ENCODE results near the gene CDKN2AIP. TPM values are rescaled to one million over a fixed set of nuclear protein-coding genes. Genes with fewer than 3 reads are reported as not detected.

CDKN2AIP gene
- total and polyA plus RNA-seq, 2 experiments from 2014 or later = 26.7 to 43.6 TPM

DNA sequence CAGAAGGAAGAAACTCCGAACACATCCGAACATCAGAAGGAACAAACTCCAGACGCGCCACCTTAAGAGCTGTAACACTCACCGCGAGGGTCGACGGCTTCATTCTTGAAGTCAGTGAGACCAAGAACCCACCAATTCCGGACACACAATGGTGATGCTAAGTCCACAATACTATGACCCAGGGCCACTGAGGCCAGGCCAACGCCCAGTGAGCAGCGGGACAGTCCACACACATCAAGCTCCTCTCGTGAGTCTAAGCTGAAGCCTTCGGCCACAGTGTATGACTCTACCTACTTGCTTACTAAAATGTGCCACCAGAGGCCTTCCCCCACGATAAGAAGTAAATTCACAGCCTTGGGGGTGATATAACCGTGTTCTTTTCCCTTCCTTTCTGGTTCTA is 10.2 kb upstream of the CDKN2AIP start:
- H3K9me2 ChIP-seq (replicated peaks; ENCODE audit: insufficient read depth) = no peaks in the 10 kb centered on the region
- peaks cover 6% of the 10 kb centered on the region for H3K4me1 ChIP-seq (ENCODE audit: insufficient read depth)
- H2AFZ ChIP-seq = no peak overlapping the region
- no peak for DNase-seq (ENCODE audit: low spot score)
- no peaks in the 10 kb centered on the region for H4K20me1 ChIP-seq (ENCODE audit: insufficient read depth, poor library complexity, severe bottlenecking)
- no peak for TF ChIP-seq EZH2phosphoT487 (IDR thresholded peaks at IDR 0.05; ENCODE audit: low read depth, severe bottlenecking, unreplicated experiment)
- TF ChIP-seq, protein P1, sequence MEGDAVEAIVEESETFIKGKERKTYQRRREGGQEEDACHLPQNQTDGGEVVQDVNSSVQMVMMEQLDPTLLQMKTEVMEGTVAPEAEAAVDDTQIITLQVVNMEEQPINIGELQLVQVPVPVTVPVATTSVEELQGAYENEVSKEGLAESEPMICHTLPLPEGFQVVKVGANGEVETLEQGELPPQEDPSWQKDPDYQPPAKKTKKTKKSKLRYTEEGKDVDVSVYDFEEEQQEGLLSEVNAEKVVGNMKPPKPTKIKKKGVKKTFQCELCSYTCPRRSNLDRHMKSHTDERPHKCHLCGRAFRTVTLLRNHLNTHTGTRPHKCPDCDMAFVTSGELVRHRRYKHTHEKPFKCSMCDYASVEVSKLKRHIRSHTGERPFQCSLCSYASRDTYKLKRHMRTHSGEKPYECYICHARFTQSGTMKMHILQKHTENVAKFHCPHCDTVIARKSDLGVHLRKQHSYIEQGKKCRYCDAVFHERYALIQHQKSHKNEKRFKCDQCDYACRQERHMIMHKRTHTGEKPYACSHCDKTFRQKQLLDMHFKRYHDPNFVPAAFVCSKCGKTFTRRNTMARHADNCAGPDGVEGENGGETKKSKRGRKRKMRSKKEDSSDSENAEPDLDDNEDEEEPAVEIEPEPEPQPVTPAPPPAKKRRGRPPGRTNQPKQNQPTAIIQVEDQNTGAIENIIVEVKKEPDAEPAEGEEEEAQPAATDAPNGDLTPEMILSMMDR (IDR thresholded peaks at IDR 0.05; ENCODE audit: poor library complexity) = no peak
- no peak overlapping the region for H3K4me2 ChIP-seq
- no peaks in the 10 kb centered on the region for H3K9me3 ChIP-seq (ENCODE audit: low read depth)
- no peak overlapping the region for H3K4me3 ChIP-seq
- H3K27me3 ChIP-seq = no peaks in the 10 kb centered on the region
- no peaks in the 10 kb centered on the region for H3K79me2 ChIP-seq
- 94% methylated on average over 15 of the region's 15 CpGs for WGBS (ENCODE audit: low lambda C conversion rate, missing lambda C conversion rate)
- H3K27ac ChIP-seq = no peak overlapping the region
- H3K36me3 ChIP-seq (replicated peaks; ENCODE audit: insufficient read depth, low read depth) = no peaks in the 10 kb centered on the region

DNA sequence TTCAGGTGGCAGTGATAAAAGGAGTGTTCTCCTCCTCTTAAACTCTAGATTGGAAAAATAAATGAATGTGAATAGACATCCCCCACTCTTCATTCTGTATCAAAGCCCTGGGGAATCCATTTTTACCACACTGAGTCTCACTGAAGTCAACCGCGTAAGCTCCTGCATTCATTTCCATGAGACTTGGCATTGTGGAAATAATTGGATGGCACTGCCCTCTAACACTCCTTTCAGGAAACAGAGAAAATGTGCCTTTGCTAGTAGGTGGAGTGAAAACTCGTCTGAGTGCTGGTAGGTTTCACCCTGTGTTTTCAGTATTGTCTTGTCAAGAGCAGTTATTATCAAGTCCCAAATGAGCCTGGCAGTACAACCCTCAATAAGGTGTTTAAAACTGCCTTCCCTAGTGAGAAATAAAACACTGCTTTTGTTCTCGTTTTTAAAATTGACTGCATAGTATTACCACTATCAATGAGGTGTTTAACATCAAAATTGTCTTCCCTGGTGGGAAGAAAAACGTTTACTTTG is 9.7 kb upstream of the CDKN2AIP start:
- H3K27ac ChIP-seq = no peak overlapping the region
- H3K79me2 ChIP-seq = no peaks in the 10 kb centered on the region
- no peak overlapping the region for H3K4me3 ChIP-seq
- WGBS (ENCODE audit: low lambda C conversion rate, missing lambda C conversion rate) = 71% methylated on average over 5 of the region's 5 CpGs
- H3K9me2 ChIP-seq (replicated peaks; ENCODE audit: insufficient read depth) = no peaks in the 10 kb centered on the region
- no peaks in the 10 kb centered on the region for H3K9me3 ChIP-seq (ENCODE audit: low read depth)
- no peak overlapping the region for H3K4me2 ChIP-seq
- peaks cover 6% of the 10 kb centered on the region for H3K4me1 ChIP-seq (ENCODE audit: insufficient read depth)
- H2AFZ ChIP-seq = no peak overlapping the region
- no peaks in the 10 kb centered on the region for H4K20me1 ChIP-seq (ENCODE audit: insufficient read depth, poor library complexity, severe bottlenecking)
- no peak for DNase-seq (ENCODE audit: low spot score)
- no peaks in the 10 kb centered on the region for H3K36me3 ChIP-seq (replicated peaks; ENCODE audit: insufficient read depth, low read depth)
- H3K27me3 ChIP-seq = no peaks in the 10 kb centered on the region
- TF ChIP-seq EZH2 (IDR thresholded peaks at IDR 0.05; ENCODE audit: borderline replicate concordance) = no peak
- TF ChIP-seq, protein P1 (IDR thresholded peaks at IDR 0.05; ENCODE audit: poor library complexity) = no peak
- TF ChIP-seq EZH2phosphoT487 (IDR thresholded peaks at IDR 0.05; ENCODE audit: low read depth, severe bottlenecking, unreplicated experiment) = no peak

DNA sequence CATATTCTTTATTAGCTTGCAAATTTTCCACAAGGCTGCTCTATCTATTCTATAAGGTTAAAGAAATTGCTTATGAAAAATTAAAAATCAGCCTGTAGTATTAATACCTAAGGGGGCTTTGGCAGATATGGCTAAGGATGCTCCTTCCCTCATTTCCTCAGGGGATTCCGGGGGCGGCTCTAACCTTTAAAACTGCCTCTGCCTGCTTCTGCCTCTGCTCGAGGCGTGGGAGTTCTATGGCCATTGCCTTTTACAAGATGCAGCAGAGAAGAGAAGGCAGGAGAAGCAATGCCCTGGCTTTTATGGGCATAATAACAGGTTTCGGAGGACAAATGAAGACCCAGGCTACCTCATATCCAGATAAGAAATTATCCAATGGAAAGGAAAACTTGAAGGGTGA is 8.6 kb upstream of the CDKN2AIP start:
- Histone ChIP-seq H3K4me1 (ENCODE audit: insufficient read depth) (peaks cover 3% of the 10 kb centered on the region), H3K4me3 (no peak overlapping the region), H3K9me3 (ENCODE audit: low read depth) (no peaks in the 10 kb centered on the region), H3K36me3 (replicated peaks; ENCODE audit: insufficient read depth, low read depth) (no peaks in the 10 kb centered on the region), H3K27me3 (no peaks in the 10 kb centered on the region), H3K4me2 (no peak overlapping the region), H3K9me2 (replicated peaks; ENCODE audit: insufficient read depth) (no peaks in the 10 kb centered on the region), H2AFZ (no peak overlapping the region), H3K27ac (no peak overlapping the region), H3K79me2 (no peaks in the 10 kb centered on the region), H4K20me1 (ENCODE audit: insufficient read depth, poor library complexity, severe bottlenecking) (no peaks in the 10 kb centered on the region)
- 71% methylated on average over 5 of the region's 5 CpGs for WGBS (ENCODE audit: low lambda C conversion rate, missing lambda C conversion rate)
- no peak for TF ChIP-seq EZH2phosphoT487 (IDR thresholded peaks at IDR 0.05; ENCODE audit: low read depth, severe bottlenecking, unreplicated experiment)
- no peak for TF ChIP-seq EZH2 (IDR thresholded peaks at IDR 0.05; ENCODE audit: borderline replicate concordance)
- TF ChIP-seq, protein P1 (IDR thresholded peaks at IDR 0.05; ENCODE audit: poor library complexity) = no peak
- no peak for DNase-seq (ENCODE audit: low spot score)

DNA sequence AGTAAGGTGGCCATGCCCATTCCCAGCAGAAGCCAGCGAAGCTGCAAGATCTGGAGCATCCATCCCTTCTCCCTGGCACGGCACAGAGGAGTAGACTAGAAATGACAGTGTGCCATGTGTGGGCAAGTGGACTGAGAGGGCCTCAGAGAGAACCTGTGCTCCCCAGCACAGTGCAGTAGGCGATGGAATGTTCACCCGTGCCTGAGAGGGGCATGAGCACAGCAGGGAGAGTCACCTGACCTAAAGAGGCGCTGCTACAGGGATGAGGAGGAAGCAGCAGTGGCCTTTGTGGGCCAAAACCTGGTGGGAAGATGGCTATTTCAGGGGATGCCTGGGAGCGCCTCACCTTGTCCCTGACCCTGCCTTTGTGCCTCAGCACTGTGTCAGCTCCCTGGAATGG is 8.0 kb upstream of the CDKN2AIP start:
- WGBS (ENCODE audit: low lambda C conversion rate, missing lambda C conversion rate) = 78% methylated on average over 6 of the region's 6 CpGs
- Histone ChIP-seq H3K4me3 (no peak overlapping the region), H4K20me1 (ENCODE audit: insufficient read depth, poor library complexity, severe bottlenecking) (no peaks in the 10 kb centered on the region), H3K9me2 (replicated peaks; ENCODE audit: insufficient read depth) (no peaks in the 10 kb centered on the region), H2AFZ (no peak overlapping the region), H3K27ac (no peak overlapping the region), H3K79me2 (no peaks in the 10 kb centered on the region), H3K4me2 (no peak overlapping the region), H3K27me3 (no peaks in the 10 kb centered on the region), H3K9me3 (ENCODE audit: low read depth) (no peaks in the 10 kb centered on the region), H3K36me3 (replicated peaks; ENCODE audit: insufficient read depth, low read depth) (no peaks in the 10 kb centered on the region), H3K4me1 (ENCODE audit: insufficient read depth) (no peaks in the 10 kb centered on the region)
- no peak for TF ChIP-seq EZH2phosphoT487 (IDR thresholded peaks at IDR 0.05; ENCODE audit: low read depth, severe bottlenecking, unreplicated experiment)
- TF ChIP-seq, protein P1 (IDR thresholded peaks at IDR 0.05; ENCODE audit: poor library complexity) = no peak
- TF ChIP-seq EZH2 (IDR thresholded peaks at IDR 0.05; ENCODE audit: borderline replicate concordance) = no peak
- no peak for DNase-seq (ENCODE audit: low spot score)
